CD4-positive, alpha-beta T cell treated with Interleukin-6 for 4 hours (primary cell): ENCODE measurements around the gene PLEKHN1.
A peak's percentile ranks its signal among the peaks of the same experiment; 100 is the strongest.

Experiments
- DNase-seq: peaks from one replicate; pipeline ENCODE4 v3.0.0-alpha.2; 2020; ENCODE audit warnings: mixed read lengths

PLEKHN1 gene

DNA sequence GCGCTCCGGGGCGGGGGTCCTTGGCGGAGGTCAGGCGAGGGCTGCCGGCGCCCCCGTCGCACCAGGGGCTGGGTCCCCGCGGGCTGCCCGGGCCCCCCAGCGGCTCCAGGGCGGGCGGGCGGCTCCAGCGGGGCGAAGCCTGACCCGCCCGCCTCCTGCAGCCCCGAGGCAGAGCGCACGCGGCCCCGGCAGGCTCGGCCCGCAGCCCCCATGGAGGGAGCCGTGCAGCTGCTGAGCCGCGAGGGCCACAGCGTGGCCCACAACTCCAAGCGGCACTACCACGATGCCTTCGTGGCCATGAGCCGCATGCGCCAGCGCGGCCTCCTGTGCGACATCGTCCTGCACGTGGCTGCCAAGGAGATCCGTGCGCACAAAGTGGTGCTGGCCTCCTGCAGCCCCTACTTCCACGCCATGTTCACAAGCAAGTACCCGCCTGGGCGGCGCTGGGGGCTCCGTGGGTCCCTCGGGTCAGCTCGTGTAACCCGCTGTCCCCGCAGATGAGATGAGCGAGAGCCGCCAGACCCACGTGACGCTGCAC, 5.1 kb upstream of the PLEKHN1 start:
- DNase-seq = no peak

GRCh38 chr1:962381-963300, 3.6 kb upstream of the PLEKHN1 start:
- DNase-seq = no peak

DNA sequence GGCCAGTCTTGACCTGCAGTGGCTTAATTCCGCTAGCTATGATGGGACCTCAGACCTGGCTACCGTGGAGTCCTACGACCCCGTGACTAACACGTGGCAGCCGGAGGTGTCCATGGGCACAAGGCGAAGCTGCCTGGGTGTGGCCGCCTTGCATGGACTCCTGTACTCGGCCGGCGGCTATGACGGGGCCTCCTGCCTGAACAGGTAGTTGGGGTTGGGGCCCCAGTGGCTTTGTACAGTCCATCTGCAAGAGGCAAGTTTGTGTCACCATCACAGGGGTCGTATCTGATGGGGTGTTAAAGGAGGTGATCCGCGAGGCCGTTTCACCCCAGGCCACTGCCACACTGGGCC, 3.0 kb upstream of the PLEKHN1 start:
- DNase-seq = no peak

- DNase-seq = no peak
These were observed 2.3 kb upstream of the PLEKHN1 start for GRCh38 chr1:963746-964525.

- DNase-seq = no peak
These were observed 1.4 kb upstream of the PLEKHN1 start for GRCh38 chr1:964691-965525.

DNA sequence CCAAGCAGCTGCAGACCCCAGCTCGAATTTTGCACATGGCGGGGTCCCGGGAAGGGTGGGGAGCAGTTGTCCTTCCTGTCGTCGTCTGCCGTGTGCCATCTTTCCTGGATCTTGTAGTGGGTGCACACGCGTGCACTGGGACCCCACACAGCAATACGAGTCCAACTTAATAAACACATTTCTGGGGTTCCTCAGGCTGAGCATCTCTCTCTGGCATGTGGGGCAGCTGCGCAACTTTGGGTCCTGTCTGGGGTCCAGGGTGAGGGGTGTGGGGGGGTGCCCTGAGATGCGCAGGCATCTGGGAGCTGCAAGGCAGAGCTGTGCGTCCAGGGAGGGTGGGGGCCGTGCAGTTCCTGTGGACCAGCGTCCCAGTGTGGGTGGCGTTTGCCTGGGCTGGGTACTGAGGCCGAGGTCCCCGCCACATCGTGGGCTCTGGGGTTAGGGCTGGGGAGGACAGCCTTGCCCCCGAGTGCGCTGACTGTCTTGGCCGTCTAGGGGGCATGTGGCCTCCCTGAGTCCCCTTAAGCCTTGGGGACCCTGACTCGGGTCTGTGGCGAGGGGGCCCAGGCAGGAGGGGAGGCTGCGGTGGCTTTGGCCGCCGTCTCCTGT, 652 bp upstream of the PLEKHN1 start:
- DNase-seq = no peak

DNA sequence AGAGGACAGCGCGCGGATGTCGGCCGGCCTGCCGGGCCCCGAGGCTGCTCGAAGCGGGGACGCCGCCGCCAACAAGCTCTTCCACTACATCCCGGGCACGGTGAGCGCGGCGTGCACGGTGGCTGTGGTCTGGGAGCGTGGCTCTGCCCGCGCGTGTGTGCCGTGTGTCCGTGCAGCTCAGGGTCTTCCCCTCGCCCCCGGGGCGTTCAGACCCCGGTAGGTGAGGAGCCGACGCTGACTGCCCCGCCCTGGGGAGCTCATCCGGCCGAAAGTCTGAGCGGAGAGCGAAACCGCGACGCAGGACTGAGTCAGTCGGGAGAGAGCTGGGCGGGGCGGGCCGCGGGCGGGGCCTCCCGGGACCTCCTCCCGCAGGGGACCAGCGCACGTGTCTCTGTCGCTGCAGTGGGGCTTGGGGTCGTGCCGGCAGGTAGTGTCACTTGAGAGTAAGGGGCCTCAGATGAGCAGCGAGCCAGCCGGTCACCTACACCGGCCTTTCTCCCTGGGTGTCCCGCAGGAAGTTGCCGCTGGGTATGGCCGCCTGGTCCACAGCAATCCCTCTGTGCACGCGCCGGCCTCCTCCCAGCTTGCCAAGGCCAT, 520 bp downstream of the PLEKHN1 start:
- peak; percentile 93 for DNase-seq

DNA sequence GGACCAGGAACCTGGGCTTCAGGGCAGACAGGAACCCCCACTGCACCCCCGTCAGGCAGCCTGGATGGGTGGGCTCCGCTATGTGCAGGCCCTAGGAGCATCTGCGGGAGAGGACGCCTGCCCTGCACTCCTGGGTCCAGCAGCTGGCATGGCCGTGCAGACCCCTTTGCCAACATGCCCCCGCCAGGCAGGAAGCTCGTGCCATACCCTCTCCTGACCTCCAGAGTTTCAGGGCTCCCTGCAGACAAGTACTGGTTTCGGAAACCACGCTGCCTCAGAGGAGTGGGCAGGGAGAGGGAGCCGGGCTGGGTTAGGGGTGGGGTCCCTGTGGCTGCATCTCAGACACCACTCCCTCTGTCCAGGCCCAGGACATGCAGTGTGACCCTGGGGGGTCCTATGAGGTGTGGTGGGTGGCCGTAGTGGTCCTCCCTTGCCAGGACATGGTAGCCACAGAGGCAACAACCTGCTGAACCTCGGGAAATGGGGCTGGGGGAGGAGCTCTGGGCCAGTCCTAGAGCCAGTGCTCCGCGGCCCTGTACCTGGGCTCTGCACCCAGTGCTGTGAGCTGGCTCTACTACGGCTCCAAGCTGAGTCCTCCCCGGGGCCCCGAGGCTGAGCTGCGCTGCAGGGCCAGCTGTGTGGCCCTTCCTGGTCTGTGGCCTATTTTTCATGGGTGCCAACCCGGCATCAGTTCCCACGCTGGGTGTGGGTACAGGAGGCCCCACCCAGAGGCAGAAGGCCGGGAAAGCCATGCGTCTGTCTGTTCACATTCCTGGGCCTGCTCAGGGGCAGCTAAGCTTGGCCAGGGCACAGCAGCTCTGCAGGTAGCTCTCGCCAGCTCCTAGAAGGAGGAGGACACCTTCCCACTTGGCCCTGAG, 1.4 kb downstream of the PLEKHN1 start:
- DNase-seq = no peak

DNA sequence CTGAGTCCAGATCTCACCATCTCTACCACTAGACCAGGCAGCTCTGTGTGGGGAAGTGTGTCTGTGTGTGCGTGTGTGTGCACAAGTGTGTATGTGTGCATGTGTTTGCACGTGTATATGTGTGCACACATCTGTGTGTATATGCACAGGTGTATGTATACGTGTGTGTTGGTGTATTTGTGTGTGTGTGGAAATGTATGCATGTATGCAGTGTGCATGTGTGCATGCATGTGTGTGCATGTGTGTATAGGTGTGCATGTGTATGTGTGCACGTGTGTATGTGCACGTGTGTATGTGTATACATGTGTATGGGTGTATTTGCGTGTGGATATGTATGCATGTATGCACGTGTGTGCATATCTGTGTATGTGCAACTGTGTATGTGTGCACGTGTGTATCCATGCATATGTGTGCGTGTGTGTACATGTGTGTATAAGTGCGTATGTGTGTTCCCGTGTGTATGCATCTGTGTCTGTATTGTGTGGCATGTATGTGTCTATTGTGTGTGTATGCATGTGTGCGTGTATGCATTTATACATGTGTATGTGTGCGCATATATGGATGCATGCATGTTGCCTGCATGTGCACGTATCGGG, 3.1 kb downstream of the PLEKHN1 start:
- no peak for DNase-seq

DNA sequence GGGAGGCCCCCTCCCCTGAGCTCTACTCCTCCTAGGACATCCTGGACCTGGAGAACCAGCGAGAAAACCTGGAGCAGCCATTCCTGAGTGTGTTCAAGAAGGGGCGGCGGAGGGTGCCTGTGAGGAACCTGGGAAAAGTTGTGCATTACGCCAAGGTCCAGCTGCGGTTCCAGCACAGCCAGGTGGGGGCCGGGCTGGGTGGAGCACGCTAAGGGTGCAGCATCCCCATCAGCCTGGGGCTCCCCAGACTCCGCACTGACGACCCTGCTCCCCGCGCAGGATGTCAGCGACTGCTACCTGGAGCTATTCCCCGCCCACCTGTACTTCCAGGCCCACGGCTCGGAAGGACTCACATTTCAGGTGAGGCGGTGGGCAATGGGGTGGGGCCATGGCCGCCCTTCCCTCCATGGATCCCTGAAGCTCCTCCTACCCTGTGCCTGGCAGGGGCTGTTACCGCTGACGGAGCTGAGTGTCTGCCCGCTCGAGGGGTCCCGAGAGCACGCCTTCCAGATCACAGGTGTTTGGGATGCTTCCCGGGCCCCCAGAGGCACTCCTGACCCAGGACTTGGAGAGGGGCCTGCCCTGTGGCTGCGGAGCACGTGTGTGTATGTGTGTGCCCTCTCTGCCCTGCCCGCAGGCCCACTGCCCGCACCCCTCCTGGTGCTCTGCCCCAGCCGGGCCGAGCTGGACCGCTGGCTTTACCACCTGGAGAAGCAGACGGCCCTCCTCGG, 4.1 kb downstream of the PLEKHN1 start:
- DNase-seq = no peak

DNA sequence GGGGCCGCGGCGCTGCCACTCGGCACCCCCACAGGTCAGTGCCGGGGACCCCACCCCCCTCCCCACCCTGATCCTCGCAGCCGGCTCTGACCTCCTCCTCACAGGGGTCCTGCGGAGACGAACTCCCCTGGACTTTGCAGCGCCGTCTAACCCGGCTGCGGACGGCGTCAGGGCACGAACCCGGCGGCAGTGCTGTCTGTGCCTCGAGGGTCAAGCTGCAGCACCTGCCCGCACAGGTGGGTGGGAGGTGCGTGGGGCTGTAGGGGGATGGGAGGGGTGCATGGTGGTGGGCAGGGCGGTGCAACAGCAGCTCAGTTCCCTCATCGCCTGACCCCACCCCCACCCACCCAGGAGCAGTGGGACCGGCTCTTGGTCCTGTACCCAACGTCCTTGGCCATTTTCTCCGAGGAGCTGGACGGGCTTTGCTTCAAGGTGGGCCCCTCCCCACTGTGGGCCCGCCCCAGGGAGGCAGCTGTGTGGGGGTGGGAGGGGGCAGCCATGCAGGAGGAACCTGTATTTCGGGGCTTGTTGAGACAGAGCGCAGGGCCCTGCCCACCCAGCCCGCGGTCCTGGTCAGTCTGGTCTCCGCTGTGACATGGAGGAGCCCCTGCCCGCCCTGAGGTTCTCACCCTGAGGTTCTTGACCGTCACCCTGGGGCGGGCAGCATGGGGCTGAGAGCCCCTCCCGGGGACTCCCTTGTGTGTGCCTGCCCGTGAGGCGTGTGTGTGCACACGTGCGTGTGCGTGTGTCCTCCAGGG, 4.9 kb downstream of the PLEKHN1 start:
- no peak for DNase-seq

DNA sequence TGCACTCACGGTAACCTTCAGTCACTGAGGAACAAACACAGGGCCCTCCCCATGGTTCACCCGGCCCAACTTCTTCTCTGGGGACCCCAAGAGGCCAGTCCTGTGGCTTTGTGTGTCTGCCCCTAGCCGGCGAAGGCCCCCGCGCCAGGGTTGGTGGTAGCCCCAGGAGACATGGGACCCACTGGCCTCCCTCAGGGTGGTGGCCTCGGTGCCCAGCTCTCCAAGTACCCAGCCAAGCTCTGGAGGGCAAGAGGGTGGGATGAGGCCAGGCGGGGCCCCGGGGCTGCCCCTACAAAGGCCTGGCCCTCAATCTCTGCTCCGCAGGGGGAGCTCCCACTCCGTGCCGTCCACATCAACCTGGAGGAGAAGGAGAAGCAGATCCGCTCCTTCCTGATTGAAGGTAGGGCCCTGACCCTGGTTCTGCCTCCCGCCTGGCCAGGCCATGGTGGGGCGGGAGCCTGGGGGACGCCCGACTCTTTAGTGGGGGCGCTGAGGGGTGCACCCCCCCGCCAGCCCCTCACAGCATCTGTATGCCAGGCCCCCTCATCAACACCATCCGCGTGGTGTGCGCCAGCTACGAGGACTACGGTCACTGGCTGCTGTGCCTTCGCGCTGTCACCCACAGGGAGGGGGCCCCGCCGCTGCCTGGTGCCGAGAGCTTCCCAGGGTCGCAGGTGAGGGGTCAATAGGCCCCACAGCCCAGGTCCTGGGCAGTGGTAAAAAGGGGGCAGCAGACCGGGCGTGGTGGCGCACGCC, 5.6 kb downstream of the PLEKHN1 start:
- no peak for DNase-seq

- DNase-seq = no peak
These were observed 6.6 kb downstream of the PLEKHN1 start for GRCh38 chr1:972726-973458.

- no peak for DNase-seq
These were observed 7.4 kb downstream of the PLEKHN1 start for GRCh38 chr1:973459-974292.

- no peak for DNase-seq
These were observed 8.0 kb downstream of the PLEKHN1 start for GRCh38 chr1:974293-974640.

- no peak for DNase-seq
These were observed 8.5 kb downstream of the PLEKHN1 start for GRCh38 chr1:974687-975328.
